Nephron (organoid): ENCODE data around the gene BARX2.

Source experiments
- H3K27ac Mint-ChIP-seq, 3 experiments: 2 replicates each; pipeline ENCODE4 v1.8.0; 2020; ENCODE audit warnings: mixed read lengths in 3 of 3, mild to moderate bottlenecking in 2 of 3, moderate library complexity in 1 of 3
- H3K27me3 Mint-ChIP-seq: 2 replicates; pipeline ENCODE4 v1.8.0; 2021; ENCODE audit warnings: low read depth, mild to moderate bottlenecking, moderate library complexity, mixed read lengths
- H3K36me3 Mint-ChIP-seq: 2 replicates; pipeline ENCODE4 v1.8.0; 2020; ENCODE audit warnings: low read depth, mixed read lengths
- H3K4me1 Mint-ChIP-seq: 2 replicates; pipeline ENCODE4 v1.8.0; 2020; ENCODE audit warnings: mixed read lengths
- H3K4me3 Mint-ChIP-seq, 3 experiments: 2 replicates each; pipeline ENCODE4 v1.8.0; 2020; ENCODE audit warnings: mild to moderate bottlenecking in 3 of 3, mixed read lengths in 3 of 3, moderate library complexity in 2 of 3
- H3K9me3 Mint-ChIP-seq: 2 replicates; pipeline ENCODE4 v1.8.0; 2020; ENCODE audit warnings: mixed read lengths
- TF ChIP-seq, protein P1 (sequence below), 3 experiments: fragments of 200-600 bp; sonication (generic); IDR thresholded peaks; one replicate each; pipeline ENCODE4 v1.5.0; 2021; ENCODE audit warnings: antibody characterized with exemption in 3 of 3; ENCODE audit not compliant: unreplicated experiment in 3 of 3

Gene BARX2

DNA sequence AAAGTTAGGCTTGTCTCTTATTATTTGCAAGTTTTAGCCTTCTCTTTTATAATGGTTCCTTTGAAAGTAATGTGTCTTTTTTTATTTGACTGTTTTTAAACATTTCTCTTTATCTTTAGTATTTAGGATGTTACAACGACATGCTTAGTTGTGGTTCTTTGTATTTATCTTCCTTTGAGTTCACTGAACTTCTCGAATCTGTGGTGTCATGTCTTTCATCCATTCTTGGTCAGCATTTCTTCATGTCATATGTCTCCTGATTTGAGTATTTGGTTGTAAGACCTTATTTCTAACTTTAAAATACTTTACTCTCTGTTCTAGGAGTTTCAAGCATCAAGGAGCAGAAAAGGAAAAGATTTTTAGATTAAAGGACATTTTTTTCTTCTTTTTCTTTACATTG lies 15.9 kb upstream of the BARX2 start:
- TF ChIP-seq, protein P1, sequence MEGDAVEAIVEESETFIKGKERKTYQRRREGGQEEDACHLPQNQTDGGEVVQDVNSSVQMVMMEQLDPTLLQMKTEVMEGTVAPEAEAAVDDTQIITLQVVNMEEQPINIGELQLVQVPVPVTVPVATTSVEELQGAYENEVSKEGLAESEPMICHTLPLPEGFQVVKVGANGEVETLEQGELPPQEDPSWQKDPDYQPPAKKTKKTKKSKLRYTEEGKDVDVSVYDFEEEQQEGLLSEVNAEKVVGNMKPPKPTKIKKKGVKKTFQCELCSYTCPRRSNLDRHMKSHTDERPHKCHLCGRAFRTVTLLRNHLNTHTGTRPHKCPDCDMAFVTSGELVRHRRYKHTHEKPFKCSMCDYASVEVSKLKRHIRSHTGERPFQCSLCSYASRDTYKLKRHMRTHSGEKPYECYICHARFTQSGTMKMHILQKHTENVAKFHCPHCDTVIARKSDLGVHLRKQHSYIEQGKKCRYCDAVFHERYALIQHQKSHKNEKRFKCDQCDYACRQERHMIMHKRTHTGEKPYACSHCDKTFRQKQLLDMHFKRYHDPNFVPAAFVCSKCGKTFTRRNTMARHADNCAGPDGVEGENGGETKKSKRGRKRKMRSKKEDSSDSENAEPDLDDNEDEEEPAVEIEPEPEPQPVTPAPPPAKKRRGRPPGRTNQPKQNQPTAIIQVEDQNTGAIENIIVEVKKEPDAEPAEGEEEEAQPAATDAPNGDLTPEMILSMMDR (IDR thresholded peaks at IDR 0.05; ENCODE audit: unreplicated experiment in 3 of 3) = no peak
- Mint-ChIP-seq H3K27ac (no peak overlapping the region), H3K27me3 (no peaks in the 10 kb centered on the region), H3K36me3 (no peaks in the 10 kb centered on the region), H3K9me3 (peaks cover 23% of the 10 kb centered on the region), H3K4me1 (no peaks in the 10 kb centered on the region), H3K4me3 (no peak overlapping the region)

DNA sequence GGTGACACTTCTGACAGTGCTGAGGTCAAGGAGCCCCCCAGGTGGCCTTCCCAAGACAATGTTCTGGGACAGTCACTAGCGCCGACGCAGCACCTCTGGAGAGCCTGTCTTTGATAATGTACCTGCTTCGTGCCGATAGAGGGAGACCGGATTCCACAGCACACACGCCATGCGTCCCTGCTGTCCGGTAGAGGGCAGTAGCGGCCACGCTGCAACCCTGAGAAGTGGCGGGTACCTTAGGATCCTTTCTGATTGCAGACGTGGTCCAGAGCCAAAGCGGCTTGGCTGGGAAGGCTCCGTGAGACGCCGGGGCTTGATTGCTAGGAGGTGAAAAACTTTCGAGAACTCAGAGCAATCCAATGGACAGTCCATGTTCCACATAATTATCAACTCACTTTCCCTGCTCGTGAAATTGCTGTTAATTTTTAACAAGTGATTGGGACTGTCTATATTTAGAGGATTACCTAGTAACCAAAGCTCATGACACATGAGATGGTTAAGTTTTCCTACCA lies 11.4 kb upstream of the BARX2 start:
- Mint-ChIP-seq H3K27ac (no peak overlapping the region), H3K4me1 (peaks cover 21% of the 10 kb centered on the region), H3K9me3 (peaks cover 19% of the 10 kb centered on the region), H3K36me3 (no peaks in the 10 kb centered on the region), H3K27me3 (peaks cover 33% of the 10 kb centered on the region), H3K4me3 (no peak overlapping the region)
- TF ChIP-seq, protein P1 (IDR thresholded peaks at IDR 0.05; ENCODE audit: unreplicated experiment in 3 of 3) = peak; percentile 100

DNA sequence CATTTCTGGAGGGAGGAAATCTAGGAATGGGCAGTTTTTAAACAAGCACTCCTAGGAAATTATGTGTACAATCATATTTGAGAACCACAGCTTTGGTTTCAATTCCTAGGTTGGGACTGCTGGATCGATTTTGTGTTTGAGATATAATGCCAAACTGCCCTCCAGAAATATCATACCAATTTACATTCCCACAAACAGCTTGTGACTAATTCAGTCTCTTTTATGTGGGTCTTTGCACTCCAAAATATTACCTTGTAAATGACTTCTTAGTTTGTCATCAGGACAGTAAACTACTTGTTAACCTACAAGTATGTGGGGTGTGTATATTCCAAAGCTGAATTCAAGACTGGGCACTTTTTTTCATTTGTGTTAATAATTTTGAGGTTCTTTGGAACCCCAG lies 9.8 kb upstream of the BARX2 start:
- TF ChIP-seq, protein P1 (IDR thresholded peaks at IDR 0.05; ENCODE audit: unreplicated experiment in 3 of 3) = no peak
- H3K4me3 Mint-ChIP-seq = no peak overlapping the region
- no peaks in the 10 kb centered on the region for H3K36me3 Mint-ChIP-seq
- H3K27me3 Mint-ChIP-seq = peaks cover 49% of the 10 kb centered on the region
- no peak overlapping the region for H3K27ac Mint-ChIP-seq
- peaks cover 4% of the 10 kb centered on the region for H3K9me3 Mint-ChIP-seq
- peaks cover 24% of the 10 kb centered on the region for H3K4me1 Mint-ChIP-seq

DNA sequence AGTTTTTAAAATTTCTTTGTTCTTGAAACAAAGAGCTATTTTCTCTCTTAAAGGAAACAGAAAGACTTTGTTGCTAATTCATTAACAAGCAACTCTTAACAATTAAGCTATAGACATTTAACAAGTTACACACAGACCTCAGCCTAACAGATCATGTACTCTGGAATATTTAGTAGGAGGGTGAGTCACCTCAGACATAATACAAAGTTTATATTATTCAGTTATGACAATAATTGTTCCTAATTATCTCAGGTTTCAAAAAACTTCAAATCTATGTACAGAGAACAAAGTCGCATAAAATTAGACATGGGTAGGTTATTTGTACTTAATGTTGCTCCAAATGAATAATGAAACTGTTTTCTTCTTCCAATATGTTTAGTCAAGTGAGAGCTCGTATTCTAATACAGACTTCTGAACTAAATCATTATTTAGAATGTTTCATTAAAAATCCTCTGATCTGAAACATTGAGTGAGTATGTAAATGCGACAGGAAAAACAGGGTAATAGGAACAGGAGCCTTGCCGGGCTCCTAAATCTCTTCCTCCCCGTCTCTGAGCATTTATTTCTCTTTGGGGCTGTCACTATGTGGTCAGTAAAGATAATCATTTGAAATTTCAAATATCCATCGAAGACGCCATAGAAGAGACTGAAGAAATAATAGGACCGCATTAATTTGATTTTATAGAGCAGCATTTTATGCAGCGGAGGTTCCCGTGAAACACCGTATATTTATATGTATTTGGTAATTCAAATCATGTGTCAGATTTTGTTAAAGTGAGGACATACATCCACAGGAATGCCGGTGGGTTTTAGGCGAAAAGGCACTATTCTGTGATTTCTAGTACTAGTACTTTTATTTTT lies 8.7 kb upstream of the BARX2 start:
- Mint-ChIP-seq H3K27me3 (peaks cover 60% of the 10 kb centered on the region), H3K4me3 (no peak overlapping the region)
- TF ChIP-seq, protein P1 (IDR thresholded peaks at IDR 0.05; ENCODE audit: unreplicated experiment in 3 of 3) = no peak

DNA sequence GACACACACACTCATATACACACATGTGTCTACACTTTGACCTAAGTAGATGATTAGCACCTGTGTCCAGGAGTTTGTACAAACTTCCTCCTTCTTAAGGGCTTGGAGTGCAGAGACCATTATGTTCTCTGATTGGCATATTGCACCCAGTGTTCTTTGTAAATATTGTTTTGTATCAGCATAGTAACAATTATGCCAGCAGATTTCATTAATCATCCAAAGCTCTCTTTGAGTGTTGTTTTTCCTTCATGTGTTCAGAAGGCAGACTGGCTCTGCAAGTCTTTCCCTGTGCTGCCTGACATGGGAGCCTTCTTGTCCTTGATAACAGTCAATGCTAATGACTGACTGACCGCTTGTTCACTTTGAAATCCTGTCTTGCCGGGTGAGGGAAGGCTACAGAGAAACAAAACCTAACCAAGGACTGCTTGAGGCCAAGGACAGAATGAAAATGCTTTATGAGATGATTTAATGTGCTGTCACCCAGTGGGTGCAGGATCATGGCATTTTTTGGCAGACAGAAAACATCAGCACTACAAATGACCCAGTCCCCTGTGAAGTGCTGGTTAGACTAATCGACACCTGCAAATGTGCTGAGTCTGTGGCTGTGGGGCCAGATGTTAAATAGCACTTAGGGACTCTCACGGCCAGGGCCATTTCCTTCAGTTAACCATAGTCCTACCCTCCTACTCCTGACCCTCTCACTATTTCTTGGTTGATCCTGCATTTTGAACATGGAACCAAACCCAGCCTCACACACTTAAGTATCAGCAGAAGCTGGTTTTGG lies 6.6 kb upstream of the BARX2 start:
- TF ChIP-seq, protein P1 (IDR thresholded peaks at IDR 0.05; ENCODE audit: unreplicated experiment in 3 of 3) = no peak
- no peak overlapping the region for H3K27ac Mint-ChIP-seq
- no peaks in the 10 kb centered on the region for H3K36me3 Mint-ChIP-seq
- no peaks in the 10 kb centered on the region for H3K9me3 Mint-ChIP-seq
- no peak overlapping the region for H3K4me3 Mint-ChIP-seq
- H3K27me3 Mint-ChIP-seq = peaks cover 80% of the 10 kb centered on the region
- peaks cover 44% of the 10 kb centered on the region for H3K4me1 Mint-ChIP-seq

More for the DNA sequence above, 8.7 kb upstream of the BARX2 start:
- no peaks in the 10 kb centered on the region for H3K9me3 Mint-ChIP-seq
- H3K36me3 Mint-ChIP-seq = no peaks in the 10 kb centered on the region
- no peak overlapping the region for H3K27ac Mint-ChIP-seq
- H3K4me1 Mint-ChIP-seq = peaks cover 34% of the 10 kb centered on the region
